Activated CD4-positive, alpha-beta memory T cell treated with anti-CD3 and anti-CD28 coated beads for 36 hours (primary cell): ENCODE measurements around the gene ATP2C2. TPM values are rescaled to one million over a fixed set of nuclear protein-coding genes. Genes with fewer than 3 reads are reported as not detected.
"Not testable (repeated sequence)": the region's sequence is repeated elsewhere in the genome, so short reads cannot be mapped to it uniquely, and the experiment has no call there.

ENCODE experiments used
- CTCF ChIA-PET: fragments of 350-600 bp; sonication (Branson Sonifier 250); formaldehyde crosslinking; loops from one replicate; lab custom pipeline; 2021; ENCODE audit warnings: antibody characterized with exemption, inconsistent platforms; lab: Charles Lee
- POLR2A ChIA-PET: fragments of 350-600 bp; sonication (Branson Sonifier 250); formaldehyde crosslinking; loops from one replicate; lab custom pipeline; 2021; ENCODE audit warnings: antibody characterized with exemption; lab: Charles Lee
- DNase-seq: peaks from one replicate; pipeline ENCODE4 v3.0.0-alpha.2; 2020
- H3K27ac Mint-ChIP-seq: one replicate; pipeline ENCODE4 v1.8.0; 2021; ENCODE audit warnings: mixed read lengths
- H3K27me3 Mint-ChIP-seq: one replicate; pipeline ENCODE4 v1.8.0; 2021; ENCODE audit warnings: mixed read lengths
- H3K36me3 Mint-ChIP-seq: one replicate; pipeline ENCODE4 v1.8.0; 2021; ENCODE audit warnings: mixed read lengths
- H3K4me1 Mint-ChIP-seq: one replicate; pipeline ENCODE4 v1.8.0; 2021; ENCODE audit warnings: low read depth, mixed read lengths
- H3K4me3 Mint-ChIP-seq: one replicate; pipeline ENCODE4 v1.8.0; 2021; ENCODE audit warnings: mild to moderate bottlenecking, mixed read lengths
- H3K9me3 Mint-ChIP-seq: one replicate; pipeline ENCODE4 v1.8.0; 2021; ENCODE audit warnings: mixed read lengths
- intact Hi-C: fragments of 100-400 bp; cut with micrococcal nuclease; formaldehyde crosslinking; loops from one replicate; pipeline ENCODE4 v1.15.1; 2023
- total RNA-seq, 2 experiments: library from RNA; stranded (reverse); gene quantifications; one replicate each; pipeline ENCODE4 v1.2.3, GENCODE V29; 2021

ATP2C2 gene
- total RNA-seq, 2 experiments from 2014 or later = not detected

GRCh38 chr16:84396537-84397008, 28.2 kb downstream of the ATP2C2 start:
- H3K4me1 Mint-ChIP-seq = no peaks in the 10 kb centered on the region
- intact Hi-C loops = no loop called here
- ChIA-PET CTCF (no interaction called here), POLR2A (no interaction called here)
- H3K27me3 Mint-ChIP-seq = peaks cover 12% of the 10 kb centered on the region
- no peaks in the 10 kb centered on the region for H3K9me3 Mint-ChIP-seq
- no peaks in the 10 kb centered on the region for H3K36me3 Mint-ChIP-seq
- no peak overlapping the region for H3K4me3 Mint-ChIP-seq
- no peak overlapping the region for H3K27ac Mint-ChIP-seq
- no peak for DNase-seq

GRCh38 chr16:84397090-84397489, 28.8 kb downstream of the ATP2C2 start:
- Mint-ChIP-seq H3K4me1 (no peaks in the 10 kb centered on the region), H3K36me3 (no peaks in the 10 kb centered on the region), H3K27ac (no peak overlapping the region), H3K27me3 (peaks cover 14% of the 10 kb centered on the region), H3K4me3 (no peak overlapping the region), H3K9me3 (no peaks in the 10 kb centered on the region)
- POLR2A ChIA-PET = no interaction called here
- CTCF ChIA-PET = no interaction called here
- intact Hi-C loops = no loop called here
- DNase-seq = no peak

- POLR2A ChIA-PET = no interaction called here
- Mint-ChIP-seq H3K36me3 (no peaks in the 10 kb centered on the region), H3K4me3 (no peak overlapping the region), H3K4me1 (no peaks in the 10 kb centered on the region), H3K27me3 (peaks cover 17% of the 10 kb centered on the region), H3K27ac (no peak overlapping the region), H3K9me3 (no peaks in the 10 kb centered on the region)
- DNase-seq = no peak
- CTCF ChIA-PET = interaction anchor here (0.6 kb wide), 1 partner anchor 539 kb away, joined by 3 read pairs; no protein-coding TSS in a partner anchor
- intact Hi-C loops = no loop called here
These were observed 30.4 kb downstream of the ATP2C2 start for GRCh38 chr16:84398701-84399100.

- H3K9me3 Mint-ChIP-seq, H3K27ac Mint-ChIP-seq, intact Hi-C loops, CTCF ChIA-PET, H3K4me1 Mint-ChIP-seq, POLR2A ChIA-PET, H3K4me3 Mint-ChIP-seq, DNase-seq, H3K36me3 Mint-ChIP-seq: not testable (repeated sequence)
- H3K27me3 Mint-ChIP-seq = peaks cover 21% of the 10 kb centered on the region
These were observed 31.6 kb downstream of the ATP2C2 start for GRCh38 chr16:84399912-84400311.

- POLR2A ChIA-PET, H3K36me3 Mint-ChIP-seq, CTCF ChIA-PET, H3K9me3 Mint-ChIP-seq, H3K27ac Mint-ChIP-seq, DNase-seq, intact Hi-C loops, H3K4me1 Mint-ChIP-seq, H3K4me3 Mint-ChIP-seq: not testable (repeated sequence)
- peaks cover 33% of the 10 kb centered on the region for H3K27me3 Mint-ChIP-seq
These were observed 35.1 kb downstream of the ATP2C2 start for GRCh38 chr16:84403435-84403834.

- no peak overlapping the region for H3K27ac Mint-ChIP-seq
- CTCF ChIA-PET = no interaction called here
- peaks cover 36% of the 10 kb centered on the region for H3K27me3 Mint-ChIP-seq
These were observed 36.0 kb downstream of the ATP2C2 start for GRCh38 chr16:84404324-84404723.

GRCh38 chr16:84404936-84405639, 36.8 kb downstream of the ATP2C2 start:
- H3K4me3 Mint-ChIP-seq = no peak overlapping the region
- no peak overlapping the region for H3K27ac Mint-ChIP-seq
- H3K4me1 Mint-ChIP-seq = no peaks in the 10 kb centered on the region

More at GRCh38 chr16:84404324-84404723, 36.0 kb downstream of the ATP2C2 start:
- Mint-ChIP-seq H3K36me3 (no peaks in the 10 kb centered on the region), H3K4me3 (no peak overlapping the region), H3K4me1 (no peaks in the 10 kb centered on the region), H3K9me3 (no peaks in the 10 kb centered on the region)
- intact Hi-C loops = no loop called here
- POLR2A ChIA-PET = no interaction called here
- no peak for DNase-seq

GRCh38 chr16:84406006-84406963, 37.9 kb downstream of the ATP2C2 start:
- ChIA-PET CTCF (no interaction called here), POLR2A (no interaction called here)
- Mint-ChIP-seq H3K9me3 (no peaks in the 10 kb centered on the region), H3K27me3 (peaks cover 36% of the 10 kb centered on the region), H3K27ac (no peak overlapping the region), H3K4me1 (no peaks in the 10 kb centered on the region), H3K36me3 (no peaks in the 10 kb centered on the region), H3K4me3 (no peak overlapping the region)
- DNase-seq = no peak
- intact Hi-C loops = no loop called here

More at GRCh38 chr16:84404936-84405639, 36.8 kb downstream of the ATP2C2 start:
- CTCF ChIA-PET = no interaction called here
- intact Hi-C loops = no loop called here
- DNase-seq = no peak
- Mint-ChIP-seq H3K27me3 (peaks cover 36% of the 10 kb centered on the region), H3K9me3 (no peaks in the 10 kb centered on the region), H3K36me3 (no peaks in the 10 kb centered on the region)
- POLR2A ChIA-PET = no interaction called here

GRCh38 chr16:84407588-84408313, 39.4 kb downstream of the ATP2C2 start:
- no peak for DNase-seq
- intact Hi-C loops = no loop called here
- POLR2A ChIA-PET = no interaction called here
- H3K4me1 Mint-ChIP-seq = no peaks in the 10 kb centered on the region
- H3K27me3 Mint-ChIP-seq = peaks cover 29% of the 10 kb centered on the region
- no peak overlapping the region for H3K27ac Mint-ChIP-seq
- H3K36me3 Mint-ChIP-seq = no peaks in the 10 kb centered on the region
- H3K9me3 Mint-ChIP-seq = no peaks in the 10 kb centered on the region
- H3K4me3 Mint-ChIP-seq = no peak overlapping the region
- CTCF ChIA-PET = no interaction called here

- Mint-ChIP-seq H3K9me3 (no peaks in the 10 kb centered on the region), H3K36me3 (no peaks in the 10 kb centered on the region), H3K4me3 (no peak overlapping the region), H3K27me3 (peaks cover 28% of the 10 kb centered on the region), H3K27ac (no peak overlapping the region), H3K4me1 (no peaks in the 10 kb centered on the region)
- CTCF ChIA-PET = no interaction called here
- intact Hi-C loops = no loop called here
- DNase-seq = no peak
- POLR2A ChIA-PET = no interaction called here
These were observed 40.0 kb downstream of the ATP2C2 start for GRCh38 chr16:84408314-84408690.

GRCh38 chr16:84408856-84409255, 40.5 kb downstream of the ATP2C2 start:
- ChIA-PET CTCF (no interaction called here), POLR2A (no interaction called here)
- no peaks in the 10 kb centered on the region for H3K4me1 Mint-ChIP-seq
- H3K27me3 Mint-ChIP-seq = peaks cover 28% of the 10 kb centered on the region
- no peak overlapping the region for H3K27ac Mint-ChIP-seq
- intact Hi-C loops = no loop called here
- H3K36me3 Mint-ChIP-seq = no peaks in the 10 kb centered on the region
- H3K9me3 Mint-ChIP-seq = no peaks in the 10 kb centered on the region
- no peak overlapping the region for H3K4me3 Mint-ChIP-seq
- DNase-seq = no peak
